Hair follicular keratinocyte (primary cell): Measurements from ENCODE around the gene RNU1-4. TPM values are rescaled to one million over a fixed set of nuclear protein-coding genes. Genes with fewer than 3 reads are reported as not detected.

ENCODE experiments used
- total RNA-seq: library from RNA; depleted of rRNA; stranded (reverse); fragments of >200 nt; gene quantifications from 2 replicates; pipeline ENCODE4 v1.2.3, GENCODE V29; 2015

The RNU1-4 gene
- total RNA-seq, result under 0.01 TPM in 2 replicates

GRCh38 chr1:16740047-16740964 is at the start of gene RNU1-4:
TSS of gene RNU1-4 (plus strand) at chr1:16740516.

Other genes starting within 250 kb of the RNU1-4 start
- under 0.01 TPM in 2 replicates for gene RNU1-1, start 226.2 kb upstream of the RNU1-4 start, total RNA-seq
- gene NBPF1, start 127.0 kb upstream of the RNU1-4 start, total RNA-seq, result 5.2 and 6.2 TPM in 2 replicates
- gene RNU1-3, start 73.6 kb upstream of the RNU1-4 start, total RNA-seq, result under 0.01 TPM in 2 replicates
- gene RNU1-2, start 155.5 kb downstream of the RNU1-4 start, total RNA-seq, result under 0.01 TPM in 2 replicates
- 10.1 and 12.5 TPM in 2 replicates for gene CROCC, start 181.4 kb downstream of the RNU1-4 start, total RNA-seq
- 62.6 and 91.4 TPM in 2 replicates for gene MFAP2, start 240.1 kb downstream of the RNU1-4 start, total RNA-seq